Stimulated activated CD4-positive, alpha-beta T cell treated with anti-CD3 and anti-CD28 coated beads, Interleukin-12 subunit alpha, Interleukin-12 subunit beta, amount 100 ng/mL, for 4 hours (primary cell): Measurements from ENCODE around the gene RPH3AL.

Experiments
- DNase-seq: peaks from one replicate; pipeline ENCODE4 v3.0.0-alpha.2; 2020

Gene RPH3AL

GRCh38 chr17:352421-353212 lies at the start of gene RPH3AL:
RPH3AL (minus strand) TSS chr17:352807; CDS start chr17:327543, 25,264 bp downstream.
- DNase-seq, result no peak

GRCh38 chr17:400257-400656 lies 47.6 kb upstream of the RPH3AL start:
- no peak for DNase-seq

- no peak for DNase-seq
These were observed 44.2 kb upstream of the RPH3AL start for GRCh38 chr17:396788-397187.

GRCh38 chr17:395974-396373 lies 43.4 kb upstream of the RPH3AL start:
- DNase-seq, result no peak

GRCh38 chr17:395179-395578 lies 42.6 kb upstream of the RPH3AL start:
- DNase-seq, result no peak

GRCh38 chr17:394718-395095 lies 42.1 kb upstream of the RPH3AL start:
- no peak for DNase-seq

- DNase-seq, result no peak
These were observed 41.5 kb upstream of the RPH3AL start for GRCh38 chr17:393806-394717.

- no peak for DNase-seq
These were observed 39.2 kb upstream of the RPH3AL start for GRCh38 chr17:391850-392249.

- no peak for DNase-seq
These were observed 37.4 kb upstream of the RPH3AL start for GRCh38 chr17:390025-390424.

GRCh38 chr17:388087-388486 lies 35.5 kb upstream of the RPH3AL start:
- DNase-seq, result no peak

GRCh38 chr17:386141-386876 lies 33.7 kb upstream of the RPH3AL start:
- DNase-seq, result peak; percentile 74

- DNase-seq, result no peak
These were observed 33.2 kb upstream of the RPH3AL start for GRCh38 chr17:385836-386140.

- DNase-seq, result peak; percentile 13
These were observed 32.7 kb upstream of the RPH3AL start for GRCh38 chr17:385178-385835.

- DNase-seq, result no peak
These were observed 32.1 kb upstream of the RPH3AL start for GRCh38 chr17:384622-385177.

GRCh38 chr17:383771-384621 lies 31.4 kb upstream of the RPH3AL start:
- no peak for DNase-seq

- no peak for DNase-seq
These were observed 30.3 kb upstream of the RPH3AL start for GRCh38 chr17:382644-383533.

GRCh38 chr17:381941-382643 lies 29.5 kb upstream of the RPH3AL start:
- DNase-seq, result no peak

GRCh38 chr17:381516-381915 lies 28.9 kb upstream of the RPH3AL start:
- DNase-seq, result no peak

- no peak for DNase-seq
These were observed 27.2 kb upstream of the RPH3AL start for GRCh38 chr17:379531-380465.
